ENCODE measurements around the gene YIPF2.
A peak's percentile ranks its signal among the peaks of the same experiment; 100 is the strongest.

YIPF2 gene

DNA sequence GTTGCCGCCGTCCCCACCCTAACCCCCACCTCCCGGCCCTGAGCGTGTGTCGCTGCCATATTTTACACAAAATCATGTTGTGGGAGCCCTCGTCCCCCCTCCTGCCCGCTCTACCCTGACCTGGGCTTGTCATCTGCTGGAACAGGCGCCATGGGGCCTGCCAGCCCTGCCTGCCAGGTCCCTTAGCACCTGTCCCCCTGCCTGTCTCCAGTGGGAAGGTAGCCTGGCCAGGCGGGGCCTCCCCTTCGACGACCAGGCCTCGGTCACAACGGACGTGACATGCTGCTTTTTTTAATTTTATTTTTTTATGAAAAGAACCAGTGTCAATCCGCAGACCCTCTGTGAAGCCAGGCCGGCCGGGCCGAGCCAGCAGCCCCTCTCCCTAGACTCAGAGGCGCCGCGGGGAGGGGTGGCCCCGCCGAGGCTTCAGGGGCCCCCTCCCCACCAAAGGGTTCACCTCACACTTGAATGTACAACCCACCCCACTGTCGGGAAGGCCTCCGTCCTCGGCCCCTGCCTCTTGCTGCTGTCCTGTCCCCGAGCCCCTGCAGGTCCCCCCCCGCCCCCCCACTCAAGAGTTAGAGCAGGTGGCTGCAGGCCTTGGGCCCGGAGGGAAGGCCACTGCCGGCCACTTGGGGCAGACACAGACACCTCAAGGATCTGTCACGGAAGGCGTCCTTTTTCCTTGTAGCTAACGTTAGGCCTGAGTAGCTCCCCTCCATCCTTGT lies 6.4 kb downstream of the YIPF2 start:
- H3K36me3 ChIP-seq (replicated peaks in 1 of 2; ENCODE audit: control insufficient read depth in 2 of 2, insufficient read depth in 2 of 2, low read length in 2 of 2) = peaks cover 37 to 79% of the 10 kb centered on the region in 2 donors

DNA sequence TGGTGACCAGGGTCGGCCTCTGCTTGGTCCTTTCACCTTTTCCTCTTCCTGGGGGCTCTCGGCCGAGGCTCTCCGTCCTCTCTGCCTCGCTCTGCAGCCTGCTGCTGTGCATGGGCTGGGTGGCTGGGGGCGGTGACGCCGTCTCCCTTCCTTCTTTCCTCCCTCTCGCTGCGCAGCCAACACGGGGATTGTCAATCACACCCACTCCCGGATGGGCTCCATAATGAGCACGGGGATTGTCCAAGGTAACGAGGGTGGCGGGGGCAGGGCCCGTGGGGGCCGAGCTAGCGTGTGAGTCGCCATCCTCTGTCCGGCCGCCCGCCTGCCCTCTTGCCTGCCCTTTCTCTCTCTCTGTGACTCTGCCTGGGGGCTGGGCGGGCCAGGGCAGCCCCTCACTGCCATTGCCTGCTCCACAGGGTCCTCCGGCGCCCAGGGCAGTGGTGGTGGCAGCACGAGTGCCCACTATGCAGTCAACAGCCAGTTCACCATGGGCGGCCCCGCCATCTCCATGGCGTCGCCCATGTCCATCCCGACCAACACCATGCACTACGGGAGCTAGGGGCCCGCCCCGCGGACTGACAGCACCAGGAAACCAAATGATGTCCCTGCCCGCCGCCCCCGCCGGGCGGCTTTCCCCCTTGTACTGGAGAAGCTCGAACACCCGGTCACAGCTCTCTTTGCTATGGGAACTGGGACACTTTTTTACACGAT lies 7.1 kb downstream of the YIPF2 start:
- H4K91ac ChIP-seq (ENCODE audit: low read depth, low read length, poor library complexity) = no peak overlapping the region
- H3K27ac ChIP-seq (replicated peaks; ENCODE audit: low read length) = no peak overlapping the region
- no CpG with 5 or more reads among the region's 43 CpGs for WGBS, 2 donors (ENCODE audit: extremely low coverage in 2 of 2, insufficient read length in 2 of 2, insufficient replicate concordance in 1 of 2)
- peak overlapping the region; percentile 21 for H3K14ac ChIP-seq (ENCODE audit: low read length)
- peaks cover 7% of the 10 kb centered on the region for H3K79me1 ChIP-seq (ENCODE audit: low read depth, low read length)
- no peak overlapping the region for H2AK5ac ChIP-seq (ENCODE audit: low read depth, low read length)
- no peak for DNase-seq (ENCODE audit: low spot score)
- H3K4me2 ChIP-seq (ENCODE audit: insufficient read depth, low read length, poor library complexity, severe bottlenecking) = no peak overlapping the region
- H3K36me3 ChIP-seq (replicated peaks in 1 of 2; ENCODE audit: control insufficient read depth in 2 of 2, insufficient read depth in 2 of 2, low read length in 2 of 2) = peaks cover 40 to 86% of the 10 kb centered on the region in 2 donors
- H3K9ac ChIP-seq (ENCODE audit: low read depth, low read length, poor library complexity) = peak overlapping the region; percentile 21
- no peak overlapping the region for H3K4ac ChIP-seq (ENCODE audit: low read length)
- H2BK12ac ChIP-seq (ENCODE audit: low read length) = no peak overlapping the region
- H3K27me3 ChIP-seq (ENCODE audit: control insufficient read depth in 3 of 3, insufficient read depth in 3 of 3, low read depth in 1 of 3, low read length in 3 of 3) = no peaks in the 10 kb centered on the region
- no peaks in the 10 kb centered on the region for H3K4me1 ChIP-seq (ENCODE audit: control insufficient read depth in 2 of 2, insufficient read depth in 1 of 2, low read depth in 1 of 2, low read length in 2 of 2)
- H4K8ac ChIP-seq (ENCODE audit: low read depth, low read length) = no peak overlapping the region
- H3K18ac ChIP-seq (ENCODE audit: low read length) = no peak overlapping the region
- no peaks in the 10 kb centered on the region for H3K9me3 ChIP-seq (replicated peaks in 1 of 2; ENCODE audit: control insufficient read depth in 2 of 2, insufficient read depth in 1 of 2, low read depth in 1 of 2, low read length in 2 of 2)
- peak overlapping the region; percentile 89 for H3K23ac ChIP-seq (ENCODE audit: low read depth, low read length, poor library complexity)
- H2BK15ac ChIP-seq (ENCODE audit: low read length) = no peak overlapping the region
- H2BK120ac ChIP-seq (ENCODE audit: low read depth, low read length) = no peak overlapping the region
- peak overlapping the region; percentile 24 for H2BK5ac ChIP-seq (ENCODE audit: low read length)
- no peak overlapping the region for H2AFZ ChIP-seq (ENCODE audit: low read length)
- H3K4me3 ChIP-seq (ENCODE audit: low read length in 2 of 2) = no peak overlapping the region

More for the DNA sequence above, 6.4 kb downstream of the YIPF2 start:
- no peak for DNase-seq (ENCODE audit: low spot score)
- Histone ChIP-seq H2BK5ac (ENCODE audit: low read length) (no peak overlapping the region), H3K9me3 (replicated peaks in 1 of 2; ENCODE audit: control insufficient read depth in 2 of 2, insufficient read depth in 1 of 2, low read depth in 1 of 2, low read length in 2 of 2) (no peaks in the 10 kb centered on the region), H2BK12ac (ENCODE audit: low read length) (no peak overlapping the region), H3K79me1 (ENCODE audit: low read depth, low read length) (peaks cover 7% of the 10 kb centered on the region), H3K18ac (ENCODE audit: low read length) (no peak overlapping the region), H2BK15ac (ENCODE audit: low read length) (no peak overlapping the region), H3K23ac (ENCODE audit: low read depth, low read length, poor library complexity) (peak overlapping the region; percentile 35), H3K4ac (ENCODE audit: low read length) (no peak overlapping the region), H3K14ac (ENCODE audit: low read length) (no peak overlapping the region), H2BK120ac (ENCODE audit: low read depth, low read length) (no peak overlapping the region), H3K4me2 (ENCODE audit: insufficient read depth, low read length, poor library complexity, severe bottlenecking) (no peak overlapping the region), H4K8ac (ENCODE audit: low read depth, low read length) (no peak overlapping the region), H2AK5ac (ENCODE audit: low read depth, low read length) (no peak overlapping the region), H4K91ac (ENCODE audit: low read depth, low read length, poor library complexity) (no peak overlapping the region), H3K4me3 (ENCODE audit: low read length in 2 of 2) (no peak overlapping the region), H2AFZ (ENCODE audit: low read length) (no peak overlapping the region), H3K27ac (replicated peaks; ENCODE audit: low read length) (no peak overlapping the region), H3K27me3 (ENCODE audit: control insufficient read depth in 3 of 3, insufficient read depth in 3 of 3, low read depth in 1 of 3, low read length in 3 of 3) (no peaks in the 10 kb centered on the region), H3K4me1 (ENCODE audit: control insufficient read depth in 2 of 2, insufficient read depth in 1 of 2, low read depth in 1 of 2, low read length in 2 of 2) (no peaks in the 10 kb centered on the region), H3K9ac (ENCODE audit: low read depth, low read length, poor library complexity) (no peak overlapping the region)
- WGBS, 2 donors (ENCODE audit: extremely low coverage in 2 of 2, insufficient read length in 2 of 2, insufficient replicate concordance in 1 of 2) = no CpG with 5 or more reads among the region's 33 CpGs

DNA sequence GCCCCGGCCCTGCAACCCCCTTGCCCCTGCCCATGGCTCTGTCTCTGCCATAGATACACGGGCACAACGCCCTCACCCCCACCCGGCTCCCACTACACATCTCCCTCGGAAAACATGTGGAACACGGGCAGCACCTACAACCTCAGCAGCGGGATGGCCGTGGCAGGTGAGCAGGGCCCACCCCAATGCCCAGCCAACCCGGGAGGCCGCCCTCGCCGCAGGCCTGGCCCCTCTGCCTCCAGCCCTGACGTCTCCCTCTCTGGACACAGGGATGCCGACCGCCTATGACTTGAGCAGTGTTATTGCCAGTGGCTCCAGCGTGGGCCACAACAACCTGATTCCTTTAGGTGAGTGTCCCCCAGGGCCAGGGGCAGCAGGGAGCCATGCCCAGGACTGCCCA lies 7.7 kb downstream of the YIPF2 start:
- no peak overlapping the region for H3K4ac ChIP-seq (ENCODE audit: low read length)
- H2AK5ac ChIP-seq (ENCODE audit: low read depth, low read length) = no peak overlapping the region
- no peak overlapping the region for H2AFZ ChIP-seq (ENCODE audit: low read length)
- no CpG with 5 or more reads among the region's 16 CpGs for WGBS, 2 donors (ENCODE audit: extremely low coverage in 2 of 2, insufficient read length in 2 of 2, insufficient replicate concordance in 1 of 2)
- no peak overlapping the region for H3K4me2 ChIP-seq (ENCODE audit: insufficient read depth, low read length, poor library complexity, severe bottlenecking)
- no peak overlapping the region for H2BK5ac ChIP-seq (ENCODE audit: low read length)
- no peak for DNase-seq (ENCODE audit: low spot score)
- no peak overlapping the region for H3K14ac ChIP-seq (ENCODE audit: low read length)
- H2BK120ac ChIP-seq (ENCODE audit: low read depth, low read length) = no peak overlapping the region
- no peak overlapping the region for H2BK15ac ChIP-seq (ENCODE audit: low read length)
- H3K79me1 ChIP-seq (ENCODE audit: low read depth, low read length) = peaks cover 7% of the 10 kb centered on the region
- H4K91ac ChIP-seq (ENCODE audit: low read depth, low read length, poor library complexity) = no peak overlapping the region
- peaks cover 44 to 92% of the 10 kb centered on the region in 2 donors for H3K36me3 ChIP-seq (replicated peaks in 1 of 2; ENCODE audit: control insufficient read depth in 2 of 2, insufficient read depth in 2 of 2, low read length in 2 of 2)
- no peak overlapping the region for H2BK12ac ChIP-seq (ENCODE audit: low read length)
- H3K9ac ChIP-seq (ENCODE audit: low read depth, low read length, poor library complexity) = peak overlapping the region; percentile 53
- no peak overlapping the region for H3K4me3 ChIP-seq (ENCODE audit: low read length in 2 of 2)
- no peaks in the 10 kb centered on the region for H3K27me3 ChIP-seq (ENCODE audit: control insufficient read depth in 3 of 3, insufficient read depth in 3 of 3, low read depth in 1 of 3, low read length in 3 of 3)
- H3K9me3 ChIP-seq (replicated peaks in 1 of 2; ENCODE audit: control insufficient read depth in 2 of 2, insufficient read depth in 1 of 2, low read depth in 1 of 2, low read length in 2 of 2) = no peaks in the 10 kb centered on the region
- H3K4me1 ChIP-seq (ENCODE audit: control insufficient read depth in 2 of 2, insufficient read depth in 1 of 2, low read depth in 1 of 2, low read length in 2 of 2) = no peaks in the 10 kb centered on the region
- H4K8ac ChIP-seq (ENCODE audit: low read depth, low read length) = no peak overlapping the region
- no peak overlapping the region for H3K18ac ChIP-seq (ENCODE audit: low read length)
- no peak overlapping the region for H3K27ac ChIP-seq (replicated peaks; ENCODE audit: low read length)
- H3K23ac ChIP-seq (ENCODE audit: low read depth, low read length, poor library complexity) = peak overlapping the region; percentile 85

DNA sequence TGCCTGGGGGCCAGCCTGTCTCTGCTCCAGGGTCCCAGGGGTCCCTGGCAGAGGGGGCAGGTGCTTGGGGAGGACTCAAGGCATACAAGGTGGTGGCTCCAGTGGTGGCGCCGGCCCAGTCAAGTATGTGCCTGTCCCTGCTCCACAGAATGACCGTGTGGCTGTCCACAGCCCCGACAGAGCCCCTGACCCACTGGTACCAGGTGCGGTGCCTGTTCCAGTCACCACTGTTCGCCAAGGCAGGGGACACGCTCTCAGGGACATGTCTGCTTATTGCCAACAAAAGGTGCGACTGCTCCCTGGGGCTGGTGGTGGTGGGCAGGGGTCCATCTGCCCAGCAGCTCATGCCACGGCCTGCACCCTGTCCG lies 8.2 kb downstream of the YIPF2 start:
- Histone ChIP-seq H3K36me3 (replicated peaks in 1 of 2; ENCODE audit: control insufficient read depth in 2 of 2, insufficient read depth in 2 of 2, low read length in 2 of 2) (peaks cover 44 to 93% of the 10 kb centered on the region in 2 donors), H3K9ac (ENCODE audit: low read depth, low read length, poor library complexity) (peak overlapping the region; percentile 53)

More for the DNA sequence above, 8.2 kb downstream of the YIPF2 start:
- no peak overlapping the region for H3K18ac ChIP-seq (ENCODE audit: low read length)
- H3K9me3 ChIP-seq (replicated peaks in 1 of 2; ENCODE audit: control insufficient read depth in 2 of 2, insufficient read depth in 1 of 2, low read depth in 1 of 2, low read length in 2 of 2) = no peaks in the 10 kb centered on the region
- H2BK5ac ChIP-seq (ENCODE audit: low read length) = no peak overlapping the region
- DNase-seq (ENCODE audit: low spot score) = no peak
- no peak overlapping the region for H3K14ac ChIP-seq (ENCODE audit: low read length)
- no peak overlapping the region for H2BK15ac ChIP-seq (ENCODE audit: low read length)
- H4K8ac ChIP-seq (ENCODE audit: low read depth, low read length) = peak overlapping the region; percentile 29
- no peak overlapping the region for H3K27ac ChIP-seq (replicated peaks; ENCODE audit: low read length)
- WGBS, 2 donors (ENCODE audit: extremely low coverage in 2 of 2, insufficient read length in 2 of 2, insufficient replicate concordance in 1 of 2) = no CpG with 5 or more reads among the region's 10 CpGs
- no peak overlapping the region for H2BK12ac ChIP-seq (ENCODE audit: low read length)
- no peaks in the 10 kb centered on the region for H3K4me1 ChIP-seq (ENCODE audit: control insufficient read depth in 2 of 2, insufficient read depth in 1 of 2, low read depth in 1 of 2, low read length in 2 of 2)
- no peak overlapping the region for H2AFZ ChIP-seq (ENCODE audit: low read length)
- H2BK120ac ChIP-seq (ENCODE audit: low read depth, low read length) = no peak overlapping the region
- H3K4me2 ChIP-seq (ENCODE audit: insufficient read depth, low read length, poor library complexity, severe bottlenecking) = no peak overlapping the region
- H3K4me3 ChIP-seq (ENCODE audit: low read length in 2 of 2) = no peak overlapping the region
- H3K27me3 ChIP-seq (ENCODE audit: control insufficient read depth in 3 of 3, insufficient read depth in 3 of 3, low read depth in 1 of 3, low read length in 3 of 3) = no peaks in the 10 kb centered on the region
- no peak overlapping the region for H3K4ac ChIP-seq (ENCODE audit: low read length)
- no peak overlapping the region for H2AK5ac ChIP-seq (ENCODE audit: low read depth, low read length)
- H4K91ac ChIP-seq (ENCODE audit: low read depth, low read length, poor library complexity) = no peak overlapping the region
- H3K79me1 ChIP-seq (ENCODE audit: low read depth, low read length) = peaks cover 10% of the 10 kb centered on the region
- peak overlapping the region; percentile 85 for H3K23ac ChIP-seq (ENCODE audit: low read depth, low read length, poor library complexity)
